ENCODE results near the gene ZDHHC20.

The ZDHHC20 gene

DNA sequence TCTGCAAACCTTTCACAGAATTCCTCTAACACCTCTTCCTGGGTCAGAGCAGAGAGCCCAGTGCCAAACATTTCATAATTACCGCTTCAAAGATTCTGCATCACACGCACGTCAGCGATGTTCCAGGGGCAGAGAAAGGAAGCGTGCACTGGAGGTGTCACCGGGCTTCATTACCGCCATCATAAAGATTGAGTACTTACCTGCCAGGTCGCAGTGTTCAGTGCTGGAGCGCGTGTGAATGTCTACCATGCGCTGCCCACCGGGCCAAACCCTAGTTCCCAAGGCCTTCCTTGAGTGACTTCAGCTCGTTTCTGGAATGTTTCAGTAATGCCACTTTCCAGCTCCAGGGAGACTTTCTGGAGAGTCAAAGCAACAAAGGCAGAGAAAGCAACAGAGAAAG, 104.4 kb downstream of the ZDHHC20 start:
- Histone ChIP-seq H3K36me3 (ENCODE audit: control insufficient read depth, low read length) (no peaks in the 10 kb centered on the region), H3K4me3 (ENCODE audit: low read length) (no peak overlapping the region), H3K4me1 (ENCODE audit: control insufficient read depth, low read length) (no peaks in the 10 kb centered on the region), H3F3A (ENCODE audit: control insufficient read depth, insufficient read depth) (no peaks in the 10 kb centered on the region), H3K9me3 (ENCODE audit: control insufficient read depth, insufficient read depth, low read length) (no peaks in the 10 kb centered on the region), H3K79me2 (ENCODE audit: control insufficient read depth, low read length) (no peaks in the 10 kb centered on the region), H3K4me2 (ENCODE audit: low read length) (no peak overlapping the region), H3K9me2 (replicated peaks; ENCODE audit: control insufficient read depth, low read length) (no peaks in the 10 kb centered on the region), H3K27me3 (ENCODE audit: control insufficient read depth, low read length) (no peaks in the 10 kb centered on the region), H3K27ac (ENCODE audit: low read depth, low read length) (no peak overlapping the region), H4K20me1 (ENCODE audit: control insufficient read depth, insufficient read depth, low read depth, low read length) (no peaks in the 10 kb centered on the region)
- TF ChIP-seq CTCF (IDR thresholded peaks at IDR 0.05; ENCODE audit: low read depth, low read length, poor library complexity, severe bottlenecking) (no peak), EZH2phosphoT487 (IDR thresholded peaks at IDR 0.05; ENCODE audit: borderline replicate concordance, low read length) (no peak)

- no peak for TF ChIP-seq EZH2phosphoT487 (IDR thresholded peaks at IDR 0.05; ENCODE audit: borderline replicate concordance, low read length)
- TF ChIP-seq CTCF (IDR thresholded peaks at IDR 0.05; ENCODE audit: low read depth, low read length, poor library complexity, severe bottlenecking), result no peak
- Histone ChIP-seq H3K4me2 (ENCODE audit: low read length) (no peak overlapping the region), H3K36me3 (ENCODE audit: control insufficient read depth, low read length) (no peaks in the 10 kb centered on the region), H3K27me3 (ENCODE audit: control insufficient read depth, low read length) (no peaks in the 10 kb centered on the region), H3K9me3 (ENCODE audit: control insufficient read depth, insufficient read depth, low read length) (no peaks in the 10 kb centered on the region), H4K20me1 (ENCODE audit: control insufficient read depth, insufficient read depth, low read depth, low read length) (no peaks in the 10 kb centered on the region), H3K9me2 (replicated peaks; ENCODE audit: control insufficient read depth, low read length) (no peaks in the 10 kb centered on the region), H3K4me1 (ENCODE audit: control insufficient read depth, low read length) (peaks cover 14% of the 10 kb centered on the region), H3F3A (ENCODE audit: control insufficient read depth, insufficient read depth) (no peaks in the 10 kb centered on the region), H3K4me3 (ENCODE audit: low read length) (no peak overlapping the region), H3K79me2 (ENCODE audit: control insufficient read depth, low read length) (no peaks in the 10 kb centered on the region), H3K27ac (ENCODE audit: low read depth, low read length) (no peak overlapping the region)
These were observed 110.5 kb downstream of the ZDHHC20 start for GRCh38 chr13:21348488-21349120.

- no peaks in the 10 kb centered on the region for H3F3A ChIP-seq (ENCODE audit: control insufficient read depth, insufficient read depth)
- peaks cover 14% of the 10 kb centered on the region for H3K4me1 ChIP-seq (ENCODE audit: control insufficient read depth, low read length)
- H3K27me3 ChIP-seq (ENCODE audit: control insufficient read depth, low read length), result no peaks in the 10 kb centered on the region
- H3K9me2 ChIP-seq (replicated peaks; ENCODE audit: control insufficient read depth, low read length), result no peaks in the 10 kb centered on the region
- no peaks in the 10 kb centered on the region for H3K9me3 ChIP-seq (ENCODE audit: control insufficient read depth, insufficient read depth, low read length)
- H3K4me2 ChIP-seq (ENCODE audit: low read length), result no peak overlapping the region
- no peak overlapping the region for H3K4me3 ChIP-seq (ENCODE audit: low read length)
- no peaks in the 10 kb centered on the region for H3K36me3 ChIP-seq (ENCODE audit: control insufficient read depth, low read length)
- no peaks in the 10 kb centered on the region for H4K20me1 ChIP-seq (ENCODE audit: control insufficient read depth, insufficient read depth, low read depth, low read length)
- H3K79me2 ChIP-seq (ENCODE audit: control insufficient read depth, low read length), result no peaks in the 10 kb centered on the region
- H3K27ac ChIP-seq (ENCODE audit: low read depth, low read length), result no peak overlapping the region
- TF ChIP-seq EZH2phosphoT487 (IDR thresholded peaks at IDR 0.05; ENCODE audit: borderline replicate concordance, low read length) (no peak), CTCF (IDR thresholded peaks at IDR 0.05; ENCODE audit: low read depth, low read length, poor library complexity, severe bottlenecking) (no peak)
These were observed 111.3 kb downstream of the ZDHHC20 start for GRCh38 chr13:21347753-21348318.

Data from DOHH2 (cell line).